GM06990 (cell line): Measurements from ENCODE around the gene CYP3A5.

ENCODE experiments used
- DNase-seq: peaks from one replicate; pipeline ENCODE4 v3.0.0-alpha.2; 2011; ENCODE audit not compliant: insufficient read length; ENCODE audit errors: extremely low read depth
- H3K27me3 ChIP-seq: replicated peaks from 2 replicates; pipeline ENCODE4 v1.6.0; 2011; ENCODE audit warnings: low read length; ENCODE audit not compliant: control insufficient read depth, insufficient read depth
- H3K36me3 ChIP-seq: 2 replicates; pipeline ENCODE4 v1.5.1; 2011; ENCODE audit warnings: low read length; ENCODE audit not compliant: control insufficient read depth, insufficient read depth
- H3K4me3 ChIP-seq: replicated peaks from 2 replicates; pipeline ENCODE4 v1.5.1; 2011; ENCODE audit warnings: low read depth, mild to moderate bottlenecking, control low read depth, low read length
- TF ChIP-seq, protein P1 (sequence below): IDR thresholded peaks from 2 replicates; pipeline ENCODE4 v1.5.1; 2011; ENCODE audit warnings: low read length, control low read depth, mild to moderate bottlenecking, inconsistent platforms; ENCODE audit not compliant: insufficient read depth, poor library complexity, severe bottlenecking

Gene CYP3A5

DNA sequence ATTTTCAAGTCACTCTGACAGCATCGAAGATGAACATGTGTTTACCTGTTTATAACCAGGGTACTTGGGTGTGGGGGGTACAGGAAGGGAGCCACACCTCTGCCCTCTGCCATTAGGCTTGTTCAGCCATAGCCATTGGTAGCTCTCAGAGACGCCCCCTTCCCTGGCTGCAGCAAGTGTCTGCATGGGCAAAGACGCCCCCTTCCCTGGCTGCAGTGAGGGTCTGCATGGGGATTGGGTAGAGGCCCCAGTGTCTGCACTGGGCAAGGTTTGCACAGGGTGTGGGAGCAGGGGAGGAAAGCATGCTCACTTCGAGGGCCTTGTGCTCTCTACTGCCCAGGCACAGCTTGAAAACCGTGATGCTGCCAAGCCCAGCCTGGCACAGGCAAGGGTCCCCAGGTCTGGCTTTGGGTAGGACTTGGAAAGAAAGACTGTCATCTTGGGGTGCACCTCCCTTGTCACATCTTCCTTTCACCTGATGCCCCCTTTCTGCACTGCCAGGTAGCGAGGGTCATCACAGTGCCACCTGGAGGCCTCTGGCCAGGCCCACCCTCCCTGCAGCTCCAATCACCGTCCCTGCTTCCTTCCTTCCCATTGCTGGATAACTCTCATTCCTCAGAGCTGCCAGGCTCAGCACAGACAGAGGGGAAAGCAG lies 78.0 kb downstream of the CYP3A5 start:
- Histone ChIP-seq H3K4me3 (no peak overlapping the region), H3K36me3 (no peaks in the 10 kb centered on the region), H3K27me3 (no peaks in the 10 kb centered on the region)
- no peak for DNase-seq
- TF ChIP-seq, protein P1, sequence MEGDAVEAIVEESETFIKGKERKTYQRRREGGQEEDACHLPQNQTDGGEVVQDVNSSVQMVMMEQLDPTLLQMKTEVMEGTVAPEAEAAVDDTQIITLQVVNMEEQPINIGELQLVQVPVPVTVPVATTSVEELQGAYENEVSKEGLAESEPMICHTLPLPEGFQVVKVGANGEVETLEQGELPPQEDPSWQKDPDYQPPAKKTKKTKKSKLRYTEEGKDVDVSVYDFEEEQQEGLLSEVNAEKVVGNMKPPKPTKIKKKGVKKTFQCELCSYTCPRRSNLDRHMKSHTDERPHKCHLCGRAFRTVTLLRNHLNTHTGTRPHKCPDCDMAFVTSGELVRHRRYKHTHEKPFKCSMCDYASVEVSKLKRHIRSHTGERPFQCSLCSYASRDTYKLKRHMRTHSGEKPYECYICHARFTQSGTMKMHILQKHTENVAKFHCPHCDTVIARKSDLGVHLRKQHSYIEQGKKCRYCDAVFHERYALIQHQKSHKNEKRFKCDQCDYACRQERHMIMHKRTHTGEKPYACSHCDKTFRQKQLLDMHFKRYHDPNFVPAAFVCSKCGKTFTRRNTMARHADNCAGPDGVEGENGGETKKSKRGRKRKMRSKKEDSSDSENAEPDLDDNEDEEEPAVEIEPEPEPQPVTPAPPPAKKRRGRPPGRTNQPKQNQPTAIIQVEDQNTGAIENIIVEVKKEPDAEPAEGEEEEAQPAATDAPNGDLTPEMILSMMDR, result peak; percentile 22

DNA sequence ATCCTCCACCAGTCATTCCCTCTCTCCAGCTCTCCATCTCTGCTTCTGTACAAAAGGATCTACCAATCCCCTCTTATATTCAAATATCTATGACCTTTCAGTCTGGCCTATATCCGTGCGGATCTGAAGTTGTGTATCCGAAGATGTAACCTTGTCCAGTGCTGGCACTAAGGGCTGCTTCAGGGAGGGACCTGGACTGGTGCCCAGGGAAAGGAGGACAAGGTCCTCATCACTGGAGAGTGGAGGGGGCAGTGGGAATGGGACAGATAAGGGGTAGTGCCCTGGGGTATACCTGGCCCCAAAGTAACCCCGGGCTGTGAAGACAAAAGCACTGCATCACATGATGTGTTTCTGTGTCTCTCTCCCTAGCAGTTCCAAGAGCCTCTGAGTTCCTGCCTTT lies 80.0 kb downstream of the CYP3A5 start:
- Histone ChIP-seq H3K4me3 (no peak overlapping the region), H3K36me3 (no peaks in the 10 kb centered on the region), H3K27me3 (no peaks in the 10 kb centered on the region)
- no peak for DNase-seq
- TF ChIP-seq, protein P1, result no peak
